Measurements from ENCODE around the gene SND1. TPM values are rescaled to one million over a fixed set of nuclear protein-coding genes. Genes with fewer than 3 reads are reported as not detected.

The SND1 gene
- total and polyA plus RNA-seq, 2 donors (not counting 1 experiment from before 2014, with no cell fraction given), result 44.4 to 165 TPM

DNA sequence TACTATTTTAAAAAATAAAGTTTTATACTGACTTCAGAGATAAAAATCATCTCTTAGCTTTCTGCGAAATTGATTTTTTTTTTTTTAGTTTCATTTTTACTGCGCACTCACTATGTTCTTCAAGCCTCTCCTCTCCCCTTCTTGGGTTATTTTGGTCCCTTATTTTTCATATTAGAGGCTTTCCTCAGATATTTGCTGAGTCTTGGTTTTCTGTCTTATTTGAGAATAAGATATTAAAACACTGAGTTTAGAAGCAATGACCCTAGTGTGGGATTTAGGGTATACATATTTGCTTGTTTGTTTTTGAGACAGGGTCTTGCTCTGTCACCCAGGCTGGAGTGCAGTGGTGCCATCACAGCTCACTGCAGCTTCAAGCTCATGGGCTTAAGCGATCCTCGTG lies 59.9 kb downstream of the SND1 start:
- no peaks in the 10 kb centered on the region for H3K27me3 ChIP-seq (replicated peaks in 1 of 4; ENCODE audit: control extremely low read depth in 1 of 4, control insufficient read depth in 3 of 4, insufficient read depth in 4 of 4, low read length in 3 of 4)
- H4K20me1 ChIP-seq (ENCODE audit: control insufficient read depth, insufficient read depth, low read length, poor library complexity, severe bottlenecking), result peaks cover 8% of the 10 kb centered on the region
- POLR2A ChIA-PET, result no interaction called here
- ATAC-seq (ENCODE audit: low read depth) (no peak), DNase-seq (no peak)
- H3K4me1 ChIP-seq (ENCODE audit: control insufficient read depth in 2 of 2, insufficient read depth in 2 of 2, low read length in 2 of 2), result no peaks in the 10 kb centered on the region
- peaks cover 0 to 11% (median 6%) of the 10 kb centered on the region in 3 donors for H3K9me3 ChIP-seq (ENCODE audit: control extremely low read depth in 1 of 3, control insufficient read depth in 2 of 3, insufficient read depth in 1 of 3, low read length in 2 of 3)
- H2AFZ ChIP-seq (ENCODE audit: insufficient read depth, low read depth, low read length, poor library complexity, severe bottlenecking), result no peak overlapping the region
- no peak overlapping the region for H3K9ac ChIP-seq (ENCODE audit: low read length)
- TF ChIP-seq, protein P1, sequence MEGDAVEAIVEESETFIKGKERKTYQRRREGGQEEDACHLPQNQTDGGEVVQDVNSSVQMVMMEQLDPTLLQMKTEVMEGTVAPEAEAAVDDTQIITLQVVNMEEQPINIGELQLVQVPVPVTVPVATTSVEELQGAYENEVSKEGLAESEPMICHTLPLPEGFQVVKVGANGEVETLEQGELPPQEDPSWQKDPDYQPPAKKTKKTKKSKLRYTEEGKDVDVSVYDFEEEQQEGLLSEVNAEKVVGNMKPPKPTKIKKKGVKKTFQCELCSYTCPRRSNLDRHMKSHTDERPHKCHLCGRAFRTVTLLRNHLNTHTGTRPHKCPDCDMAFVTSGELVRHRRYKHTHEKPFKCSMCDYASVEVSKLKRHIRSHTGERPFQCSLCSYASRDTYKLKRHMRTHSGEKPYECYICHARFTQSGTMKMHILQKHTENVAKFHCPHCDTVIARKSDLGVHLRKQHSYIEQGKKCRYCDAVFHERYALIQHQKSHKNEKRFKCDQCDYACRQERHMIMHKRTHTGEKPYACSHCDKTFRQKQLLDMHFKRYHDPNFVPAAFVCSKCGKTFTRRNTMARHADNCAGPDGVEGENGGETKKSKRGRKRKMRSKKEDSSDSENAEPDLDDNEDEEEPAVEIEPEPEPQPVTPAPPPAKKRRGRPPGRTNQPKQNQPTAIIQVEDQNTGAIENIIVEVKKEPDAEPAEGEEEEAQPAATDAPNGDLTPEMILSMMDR (IDR thresholded peaks at IDR 0.05), result no peak
- no peak for TF ChIP-seq EZH2 (IDR thresholded peaks at IDR 0.05; ENCODE audit: borderline replicate concordance, insufficient read depth, low read depth, low read length, poor library complexity, severe bottlenecking)
- Mint-ChIP-seq H3K27me3 (no peaks in the 10 kb centered on the region), H3K4me1 (peaks cover 4% of the 10 kb centered on the region), H3K27ac (no peak overlapping the region), H3K4me3 (no peak overlapping the region), H3K9me3 (ENCODE audit: insufficient read depth) (no peaks in the 10 kb centered on the region)
- intact Hi-C loops (cut with micrococcal nuclease), result no loop called here
- H3K79me2 ChIP-seq (ENCODE audit: control insufficient read depth, insufficient read depth, low read length), result peaks cover 7% of the 10 kb centered on the region
- WGBS (ENCODE audit: insufficient coverage), result 100% methylated on average over 3 of the region's 4 CpGs
- H3K27ac ChIP-seq (ENCODE audit: low read length in 2 of 2), result no peak overlapping the region
- H3K4me3 ChIP-seq (ENCODE audit: control extremely low read depth in 1 of 5, extremely low read depth in 1 of 5, insufficient read depth in 1 of 5, low read depth in 2 of 5, low read length in 4 of 5), result no peak overlapping the region
- peaks cover 6 to 63% of the 10 kb centered on the region in 2 experiments for H3K36me3 ChIP-seq (replicated peaks in 1 of 2; ENCODE audit: control extremely low read depth in 1 of 2, control insufficient read depth in 1 of 2, extremely low read depth in 1 of 2, insufficient read depth in 2 of 2, low read length in 1 of 2)
- H3K4me2 ChIP-seq (replicated peaks; ENCODE audit: low read depth, low read length, poor library complexity, severe bottlenecking), result no peak overlapping the region
- CTCF ChIA-PET, result interaction anchor here (5.8 to 13.3 kb wide), 2 partner anchors 425 to 496 kb away, joined by 75 to 456 read pairs; no protein-coding TSS in a partner anchor

DNA sequence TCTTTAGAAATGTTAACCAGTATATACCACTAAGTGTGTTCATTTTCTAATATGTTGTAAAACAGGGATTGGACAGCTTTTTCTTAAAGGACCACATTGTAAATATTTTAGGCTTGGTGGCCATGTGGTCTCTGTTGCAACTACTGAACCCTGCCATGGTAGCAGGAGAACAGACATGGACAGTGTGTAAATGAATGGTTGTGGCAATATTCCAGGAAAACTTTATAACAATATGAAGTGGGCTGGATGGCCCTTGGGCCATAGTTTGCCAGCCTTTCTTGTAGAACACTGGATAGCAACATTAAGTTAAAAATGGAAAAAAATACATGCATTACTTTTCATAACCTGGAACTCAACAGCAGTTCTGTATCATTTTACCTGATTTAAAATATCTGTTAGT lies 61.0 kb downstream of the SND1 start:
- no peaks in the 10 kb centered on the region for H3K9me3 Mint-ChIP-seq (ENCODE audit: insufficient read depth)
- ChIA-PET CTCF (interaction anchor here (1.2 to 13.3 kb wide), 2 partner anchors 268 to 495 kb away, joined by 3 to 456 read pairs; no protein-coding TSS in a partner anchor), POLR2A (no interaction called here)
- no peak overlapping the region for H3K27ac Mint-ChIP-seq
- Histone ChIP-seq H3K27ac (ENCODE audit: low read length in 2 of 2) (no peak overlapping the region), H3K4me3 (ENCODE audit: control extremely low read depth in 1 of 5, extremely low read depth in 1 of 5, insufficient read depth in 1 of 5, low read depth in 2 of 5, low read length in 4 of 5) (no peak overlapping the region), H3K36me3 (replicated peaks in 1 of 2; ENCODE audit: control extremely low read depth in 1 of 2, control insufficient read depth in 1 of 2, extremely low read depth in 1 of 2, insufficient read depth in 2 of 2, low read length in 1 of 2) (peaks cover 6 to 64% of the 10 kb centered on the region in 2 experiments), H3K4me1 (ENCODE audit: control insufficient read depth in 2 of 2, insufficient read depth in 2 of 2, low read length in 2 of 2) (no peaks in the 10 kb centered on the region), H3K27me3 (replicated peaks in 1 of 4; ENCODE audit: control extremely low read depth in 1 of 4, control insufficient read depth in 3 of 4, insufficient read depth in 4 of 4, low read length in 3 of 4) (no peaks in the 10 kb centered on the region), H3K79me2 (ENCODE audit: control insufficient read depth, insufficient read depth, low read length) (peaks cover 14% of the 10 kb centered on the region), H3K9ac (ENCODE audit: low read length) (no peak overlapping the region), H3K4me2 (replicated peaks; ENCODE audit: low read depth, low read length, poor library complexity, severe bottlenecking) (no peak overlapping the region), H2AFZ (ENCODE audit: insufficient read depth, low read depth, low read length, poor library complexity, severe bottlenecking) (no peak overlapping the region), H3K9me3 (ENCODE audit: control extremely low read depth in 1 of 3, control insufficient read depth in 2 of 3, insufficient read depth in 1 of 3, low read length in 2 of 3) (peaks cover 0 to 11% (median 6%) of the 10 kb centered on the region in 3 donors), H4K20me1 (ENCODE audit: control insufficient read depth, insufficient read depth, low read length, poor library complexity, severe bottlenecking) (peaks cover 8% of the 10 kb centered on the region)
- ATAC-seq (ENCODE audit: low read depth) (no peak), DNase-seq (no peak)
- H3K27me3 Mint-ChIP-seq, result no peaks in the 10 kb centered on the region
- TF ChIP-seq EZH2 (IDR thresholded peaks at IDR 0.05; ENCODE audit: borderline replicate concordance, insufficient read depth, low read depth, low read length, poor library complexity, severe bottlenecking), result no peak
- TF ChIP-seq, protein P1 (IDR thresholded peaks at IDR 0.05), result no peak
- intact Hi-C loops (cut with micrococcal nuclease), result no loop called here
- H3K4me1 Mint-ChIP-seq, result peaks cover 6% of the 10 kb centered on the region
- H3K4me3 Mint-ChIP-seq, result no peak overlapping the region

All from B cell (primary cell).